Endothelial cell of umbilical vein (primary cell): ENCODE data around the gene SUCNR1. TPM values are rescaled to one million over a fixed set of nuclear protein-coding genes. Genes with fewer than 3 reads are reported as not detected.

Experiments used
- BruUV-seq: library from RNA; stranded (reverse); fragments of 400-500 nt; replicated peaks from 2 replicates; lab custom pipeline; 2021; lab: Mats Ljungman, UMichigan
- CTCF ChIA-PET: fragments of 300-600, 350-600 bp; sonication (Branson Sonifier 250); formaldehyde crosslinking; loops from one replicate; lab custom pipeline; 2021; ENCODE audit warnings: antibody characterized with exemption, inconsistent platforms; lab: Charles Lee
- POLR2A ChIA-PET: fragments of 300-600, 350-600 bp; sonication (Branson Sonifier 250); formaldehyde crosslinking; loops from one replicate; lab custom pipeline; 2021; ENCODE audit warnings: antibody characterized with exemption, inconsistent platforms; lab: Charles Lee
- DNase-seq: peaks from one replicate; pipeline ENCODE4 v3.0.0-alpha.2; 2011; ENCODE audit warnings: low read depth, low spot score
- FAIRE-seq: peaks from 2 replicates; lab custom pipeline; 2011; peaks lifted over from hg19 to GRCh38; lab: Jason Lieb, UNC
- H2AFZ ChIP-seq: 2 replicates; pipeline ENCODE4 v1.6.0; 2012; ENCODE audit warnings: low read depth, low read length, control low read depth, inconsistent platforms
- H3K27ac ChIP-seq: 2 replicates; pipeline ENCODE4 v1.5.1; 2011; ENCODE audit warnings: low read depth, mild to moderate bottlenecking, control low read depth, low read length, moderate library complexity; ENCODE audit not compliant: insufficient read depth
- H3K27me3 ChIP-seq, 2 experiments: 2 replicates each; pipeline versions ENCODE4 v1.6.0 to v1.6.1; 2011; ENCODE audit warnings: low read length in 2 of 2, mixed read lengths in 1 of 2; ENCODE audit not compliant: control insufficient read depth in 2 of 2, insufficient read depth in 2 of 2
- H3K36me3 ChIP-seq, 2 experiments: 2 replicates in 1 of 2; 3 replicates in 1 of 2; pipeline ENCODE4 v1.5.1; 2011; ENCODE audit warnings: low read length in 2 of 2, mild to moderate bottlenecking in 1 of 2, moderate library complexity in 1 of 2; ENCODE audit not compliant: control insufficient read depth in 2 of 2, insufficient read depth in 2 of 2; ENCODE audit errors: extremely low read depth in 1 of 2
- H3K4me1 ChIP-seq: 3 replicates; pipeline ENCODE4 v1.5.1; 2011; ENCODE audit warnings: mild to moderate bottlenecking, low read length; ENCODE audit not compliant: control insufficient read depth, insufficient read depth; ENCODE audit errors: extremely low read depth
- H3K4me2 ChIP-seq: 2 replicates; pipeline ENCODE4 v1.6.1; 2011; ENCODE audit warnings: low read length, control low read depth, mixed read lengths; ENCODE audit not compliant: insufficient read depth
- H3K4me3 ChIP-seq, 3 experiments: fragments of 200-600 bp in 1 of 3; sonication (generic), shearing (Covaris generic) in 1 of 3; replicated peaks in 1 of 3; 2 replicates each; pipeline ENCODE4 v1.5.1; 2011 to 2016; ENCODE audit warnings: control low read depth in 3 of 3, low read length in 3 of 3, mild to moderate bottlenecking in 2 of 3, inconsistent platforms in 1 of 3, low read depth in 1 of 3, moderate library complexity in 1 of 3; ENCODE audit not compliant: insufficient read depth in 1 of 3
- H3K79me2 ChIP-seq: 2 replicates; pipeline ENCODE4 v1.6.0; 2012; ENCODE audit warnings: low read length, inconsistent platforms; ENCODE audit not compliant: control insufficient read depth, insufficient read depth
- H3K9ac ChIP-seq: replicated peaks from 2 replicates; pipeline ENCODE3; 2011; ENCODE audit warnings: low read length, control low read depth; ENCODE audit not compliant: insufficient read depth; ENCODE audit errors: extremely low read depth
- H3K9me1 ChIP-seq: replicated peaks from 3 replicates; pipeline ENCODE4 v1.6.0; 2011; ENCODE audit warnings: mild to moderate bottlenecking, low read length; ENCODE audit not compliant: control insufficient read depth, insufficient read depth; ENCODE audit errors: extremely low read depth
- H3K9me3 ChIP-seq: replicated peaks from 2 replicates; pipeline ENCODE4 v1.5.1; 2012; ENCODE audit warnings: low read length, inconsistent platforms; ENCODE audit not compliant: control insufficient read depth, insufficient read depth
- H4K20me1 ChIP-seq: replicated peaks from 2 replicates; pipeline ENCODE3; 2011; ENCODE audit warnings: mild to moderate bottlenecking, low read length; ENCODE audit not compliant: control insufficient read depth, insufficient read depth; ENCODE audit errors: extremely low read depth
- EZH2 ChIP-seq: IDR thresholded peaks from 2 replicates; pipeline ENCODE4 v1.6.1; 2012; ENCODE audit warnings: borderline replicate concordance, low read depth, mild to moderate bottlenecking, moderate library complexity, low read length, inconsistent platforms; ENCODE audit not compliant: severe bottlenecking
- FOS ChIP-seq: IDR thresholded peaks from 2 replicates; pipeline ENCODE4 v1.6.1; 2011; ENCODE audit warnings: mild to moderate bottlenecking, low read length, moderate library complexity, borderline replicate concordance; ENCODE audit not compliant: insufficient read depth
- GATA2 ChIP-seq: IDR thresholded peaks from 2 replicates; pipeline ENCODE4 v1.7.0; 2011; ENCODE audit warnings: low read depth, mild to moderate bottlenecking, moderate library complexity, mixed read lengths, low read length; ENCODE audit not compliant: insufficient read length, insufficient read depth
- JUN ChIP-seq: IDR thresholded peaks from 2 replicates; pipeline ENCODE4 v1.6.1; 2011; ENCODE audit warnings: borderline replicate concordance, low read depth; ENCODE audit not compliant: insufficient read length, insufficient read depth
- MYC ChIP-seq: IDR thresholded peaks from one replicate; pipeline ENCODE4 v1.6.1; 2011; ENCODE audit warnings: mild to moderate bottlenecking, low read depth, low read length
- POLR2A ChIP-seq: IDR thresholded peaks from 2 replicates; pipeline ENCODE4 v1.6.1; 2012; ENCODE audit warnings: low read depth, mild to moderate bottlenecking, control low read depth, low read length
- POLR2AphosphoS5 ChIP-seq: IDR thresholded peaks from 2 replicates; pipeline ENCODE4 v1.6.1; 2012; ENCODE audit warnings: low read depth, mild to moderate bottlenecking, control low read depth, low read length, moderate library complexity; ENCODE audit not compliant: insufficient read depth
- dilution Hi-C: fragments of 300-500 bp; cut with MboI; formaldehyde crosslinking; loops from one replicate; pipeline ENCODE4 v1.15.0; 2019; ENCODE audit warnings: low sequenced_read_pairs; ENCODE audit not compliant: extremely low pct_ligation_motif_present
- intact Hi-C: fragments of 100-400 bp; cut with micrococcal nuclease; formaldehyde crosslinking; loops from one replicate; pipeline ENCODE4 v1.10.0; 2022
- polyA plus RNA-seq, 4 experiments: library from polyadenylated mRNA; depleted of rRNA in 3 of 4; stranded (reverse) in 3 of 4; unstranded in 1 of 4; fragments of >200 nt; gene quantifications; 2 replicates each; pipeline versions ENCODE4 v1.2.1 to v1.2.3, GENCODE V29; 2011 to 2012; ENCODE audit warnings: missing spikeins in 1 of 4
- total RNA-seq: library from RNA; stranded (reverse); gene quantifications from 2 replicates; pipeline ENCODE4 v1.2.3, GENCODE V29; 2021
- TF ChIP-seq, protein P1 (sequence below): IDR thresholded peaks from 2 replicates; pipeline ENCODE4 v1.6.1; 2011; ENCODE audit not compliant: insufficient read depth, insufficient read length
- TF ChIP-seq, protein P2 (sequence below), 2 donors: IDR thresholded peaks; 1 replicate in 1 of 2; 2 replicates in 1 of 2; pipeline ENCODE4 v1.5.1; 2011; ENCODE audit warnings: low read length in 2 of 2, mild to moderate bottlenecking in 2 of 2, moderate library complexity in 2 of 2, control low read depth in 1 of 2, inconsistent platforms in 1 of 2, low read depth in 1 of 2; ENCODE audit not compliant: insufficient read depth in 1 of 2; ENCODE audit errors: extremely low read depth in 1 of 2

SUCNR1 gene
- total and polyA plus RNA-seq, 2 donors (not counting 3 experiments of a cell fraction or from before 2014, with no cell fraction given): not detected

DNA sequence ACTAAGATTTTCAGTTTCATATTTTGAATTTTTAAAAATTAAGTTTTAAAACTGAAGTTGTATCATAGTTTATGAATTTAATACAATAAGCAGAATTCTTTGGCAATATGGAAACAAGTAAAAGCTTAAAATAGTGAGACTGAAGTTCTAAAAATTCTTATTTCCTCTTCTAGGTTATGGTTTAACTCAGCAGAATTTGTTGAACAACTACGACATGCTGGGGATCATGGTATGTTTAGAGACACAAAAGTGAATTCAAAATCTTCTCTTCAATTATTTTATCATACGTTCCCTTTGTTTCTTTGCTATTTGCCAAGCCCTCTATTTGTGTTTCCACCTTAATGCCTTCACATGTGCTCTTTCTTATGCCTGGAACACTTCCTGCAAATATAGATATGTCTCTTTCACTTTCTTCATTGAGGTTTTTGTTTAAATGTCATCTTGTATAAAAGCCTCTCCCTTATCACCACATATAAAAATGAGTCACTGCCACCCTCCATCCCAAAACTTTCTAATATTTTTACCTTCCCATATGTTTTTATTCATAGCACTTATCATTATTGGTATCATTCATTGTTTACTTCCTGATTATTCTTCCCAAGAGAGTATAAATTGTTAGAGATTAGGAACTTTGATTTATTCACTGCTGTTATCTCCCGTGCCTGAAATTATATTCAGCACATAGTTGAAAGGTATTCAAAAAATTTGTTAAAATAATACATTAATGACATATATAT lies 6.4 kb downstream of the SUCNR1 start:
- DNase-seq (no peak), FAIRE-seq (no peak)
- TF ChIP-seq MYC: no peak
- TF ChIP-seq JUN: no peak
- TF ChIP-seq, protein P1, sequence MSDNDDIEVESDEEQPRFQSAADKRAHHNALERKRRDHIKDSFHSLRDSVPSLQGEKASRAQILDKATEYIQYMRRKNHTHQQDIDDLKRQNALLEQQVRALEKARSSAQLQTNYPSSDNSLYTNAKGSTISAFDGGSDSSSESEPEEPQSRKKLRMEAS: no peak
- no peak for TF ChIP-seq EZH2
- TF ChIP-seq, protein P2, sequence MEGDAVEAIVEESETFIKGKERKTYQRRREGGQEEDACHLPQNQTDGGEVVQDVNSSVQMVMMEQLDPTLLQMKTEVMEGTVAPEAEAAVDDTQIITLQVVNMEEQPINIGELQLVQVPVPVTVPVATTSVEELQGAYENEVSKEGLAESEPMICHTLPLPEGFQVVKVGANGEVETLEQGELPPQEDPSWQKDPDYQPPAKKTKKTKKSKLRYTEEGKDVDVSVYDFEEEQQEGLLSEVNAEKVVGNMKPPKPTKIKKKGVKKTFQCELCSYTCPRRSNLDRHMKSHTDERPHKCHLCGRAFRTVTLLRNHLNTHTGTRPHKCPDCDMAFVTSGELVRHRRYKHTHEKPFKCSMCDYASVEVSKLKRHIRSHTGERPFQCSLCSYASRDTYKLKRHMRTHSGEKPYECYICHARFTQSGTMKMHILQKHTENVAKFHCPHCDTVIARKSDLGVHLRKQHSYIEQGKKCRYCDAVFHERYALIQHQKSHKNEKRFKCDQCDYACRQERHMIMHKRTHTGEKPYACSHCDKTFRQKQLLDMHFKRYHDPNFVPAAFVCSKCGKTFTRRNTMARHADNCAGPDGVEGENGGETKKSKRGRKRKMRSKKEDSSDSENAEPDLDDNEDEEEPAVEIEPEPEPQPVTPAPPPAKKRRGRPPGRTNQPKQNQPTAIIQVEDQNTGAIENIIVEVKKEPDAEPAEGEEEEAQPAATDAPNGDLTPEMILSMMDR (IDR thresholded peaks at IDR 0.05; ENCODE audit: extremely low read depth in 1 of 2, insufficient read depth in 1 of 2, low read depth in 1 of 2, low read length in 2 of 2): no peak
- TF ChIP-seq FOS: no peak
- no peak for TF ChIP-seq POLR2AphosphoS5
- no peak for TF ChIP-seq GATA2
- no peak for TF ChIP-seq POLR2A
- no peaks in the 10 kb centered on the region for H3K36me3 ChIP-seq
- no peak overlapping the region for H3K9ac ChIP-seq
- no peaks in the 10 kb centered on the region for H4K20me1 ChIP-seq
- H3K9me3 ChIP-seq: no peaks in the 10 kb centered on the region
- H3K27ac ChIP-seq: no peak overlapping the region
- intact Hi-C loops: no loop called here
- BruUV-seq: no TSS peak
- H3K4me1 ChIP-seq: no peaks in the 10 kb centered on the region
- no peak overlapping the region for H2AFZ ChIP-seq
- ChIA-PET POLR2A (no interaction called here), CTCF (no interaction called here)
- no peak overlapping the region for H3K4me2 ChIP-seq
- H3K9me1 ChIP-seq: no peaks in the 10 kb centered on the region
- dilution Hi-C loops: no loop called here
- H3K4me3 ChIP-seq: no peak overlapping the region
- no peaks in the 10 kb centered on the region for H3K79me2 ChIP-seq
- H3K27me3 ChIP-seq: no peaks in the 10 kb centered on the region
